CD4-positive, alpha-beta T cell treated with Interleukin-4 for 1 hour (primary cell): Measurements from ENCODE around the gene SLX4IP.

ENCODE experiments used
- DNase-seq, 2 donors: peaks; one replicate each; pipeline ENCODE4 v3.0.0-alpha.2; 2020 to 2022

The SLX4IP gene

DNA sequence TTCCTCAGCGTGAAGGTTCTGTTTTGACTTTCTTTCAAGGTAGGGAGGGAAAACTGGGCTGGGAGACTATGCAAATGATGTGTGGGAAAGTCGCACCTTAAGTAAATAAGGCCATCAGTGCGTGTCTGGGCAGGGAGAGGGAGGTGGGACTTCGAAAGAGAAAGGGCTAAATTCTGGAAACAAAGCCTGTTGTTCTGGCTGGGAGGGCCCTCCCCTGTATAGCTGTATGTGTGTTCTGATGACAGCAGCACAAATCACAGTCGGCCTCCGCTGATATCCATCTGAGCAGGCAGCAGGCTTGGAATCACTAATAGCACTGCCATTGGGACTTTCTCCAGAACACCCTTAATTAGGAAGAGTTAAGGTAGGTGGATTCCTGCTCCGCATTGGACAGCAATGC is 219.5 kb downstream of the SLX4IP start:
- no peak for DNase-seq

DNA sequence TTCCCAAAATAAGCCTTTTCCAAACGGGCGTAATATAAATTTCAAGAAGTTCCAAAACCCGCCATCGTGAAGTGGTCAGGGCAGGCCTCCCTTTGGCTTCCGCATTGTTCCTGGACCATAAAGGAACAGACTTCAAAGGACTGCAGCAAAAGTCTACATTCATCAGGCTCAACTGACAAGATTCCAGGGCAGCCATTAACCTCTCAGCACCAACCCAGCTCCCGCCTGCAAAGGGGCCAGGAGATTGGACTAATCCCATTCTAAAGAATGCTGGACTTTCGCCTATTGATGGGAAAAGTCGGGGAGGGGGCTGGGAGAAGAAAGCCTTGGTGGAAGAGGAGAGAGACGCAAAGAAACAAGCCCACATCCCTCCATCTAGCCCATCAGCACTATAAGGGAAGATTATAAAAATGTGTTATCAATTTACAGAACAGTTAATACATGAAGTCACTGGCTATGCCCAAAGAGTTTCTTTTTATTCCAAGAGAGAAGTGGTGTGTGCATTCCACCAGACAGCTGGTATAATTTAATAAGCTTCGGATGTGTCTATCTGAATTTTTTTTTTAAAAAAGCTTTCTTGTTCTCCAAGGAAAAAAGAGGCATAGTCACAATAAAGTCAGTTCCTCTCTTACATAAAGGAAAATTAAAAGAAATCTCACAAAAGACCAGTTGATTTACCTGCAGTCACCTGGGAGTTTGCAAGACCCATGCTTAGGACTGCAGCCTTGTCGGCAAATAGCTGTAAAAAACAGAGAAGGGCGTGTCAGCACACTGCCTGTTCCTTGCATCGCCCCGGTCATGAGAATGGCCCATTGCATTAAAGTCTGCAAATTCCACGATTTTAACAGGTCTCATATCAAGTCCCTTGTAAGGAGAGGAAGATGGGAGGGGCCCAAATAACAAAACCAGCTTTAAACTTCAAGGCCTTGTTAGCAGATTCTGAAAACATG is 220.9 kb downstream of the SLX4IP start:
- no peak for DNase-seq

DNA sequence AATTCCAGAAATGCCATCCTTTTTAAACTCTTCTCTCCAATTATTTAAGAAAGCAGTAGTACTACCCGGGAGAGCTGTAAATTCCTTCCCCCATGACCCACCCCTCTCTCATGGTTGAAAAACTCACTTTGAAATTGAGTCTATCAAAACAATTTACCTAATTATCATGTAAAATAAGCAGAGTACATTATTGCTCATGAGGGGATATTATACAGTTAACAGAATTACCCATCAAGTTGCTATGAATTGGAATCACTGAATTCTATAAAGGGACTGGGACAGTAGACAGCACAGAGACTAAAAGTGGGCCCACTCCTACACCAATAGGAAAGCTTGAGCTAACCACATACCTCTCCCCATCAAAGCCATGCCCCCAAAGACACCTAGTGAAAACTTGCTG is 222.3 kb downstream of the SLX4IP start:
- no peak for DNase-seq

DNA sequence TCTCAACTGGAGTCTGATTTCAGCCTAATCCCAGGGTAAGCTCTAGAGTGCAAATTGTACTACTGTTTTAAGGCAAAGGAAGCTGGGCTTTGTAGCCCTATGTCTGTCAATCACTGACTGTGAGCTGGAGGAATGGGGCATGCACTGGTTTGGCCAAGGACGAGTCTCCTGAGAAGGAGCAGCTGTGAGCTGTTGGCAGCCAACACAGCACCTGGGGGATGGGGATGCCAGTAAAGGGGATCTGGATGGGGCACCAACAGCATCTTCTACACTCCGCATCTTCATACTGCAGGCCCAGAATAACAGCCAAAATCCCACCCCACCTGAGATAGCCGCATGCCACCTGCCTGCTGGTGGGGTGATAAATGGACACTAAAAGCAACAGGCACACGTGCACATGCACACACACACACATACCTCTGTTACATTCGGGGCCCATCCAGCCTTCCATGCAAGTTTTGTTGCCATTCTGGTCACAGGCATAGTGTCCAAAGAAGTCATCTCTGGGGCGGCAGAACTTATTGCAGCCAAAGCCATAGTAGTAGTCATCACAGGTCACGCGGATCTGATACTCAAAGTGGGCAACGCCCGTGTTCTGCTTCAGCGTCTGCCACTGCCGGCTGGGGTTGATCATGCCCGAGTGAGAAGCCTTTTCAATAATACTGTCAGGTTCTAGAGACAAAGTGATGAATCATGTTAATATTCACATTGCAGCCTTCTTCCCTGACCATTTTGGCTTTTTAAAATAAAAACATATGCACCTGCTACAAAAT is 223.1 kb downstream of the SLX4IP start:
- DNase-seq: no peak

DNA sequence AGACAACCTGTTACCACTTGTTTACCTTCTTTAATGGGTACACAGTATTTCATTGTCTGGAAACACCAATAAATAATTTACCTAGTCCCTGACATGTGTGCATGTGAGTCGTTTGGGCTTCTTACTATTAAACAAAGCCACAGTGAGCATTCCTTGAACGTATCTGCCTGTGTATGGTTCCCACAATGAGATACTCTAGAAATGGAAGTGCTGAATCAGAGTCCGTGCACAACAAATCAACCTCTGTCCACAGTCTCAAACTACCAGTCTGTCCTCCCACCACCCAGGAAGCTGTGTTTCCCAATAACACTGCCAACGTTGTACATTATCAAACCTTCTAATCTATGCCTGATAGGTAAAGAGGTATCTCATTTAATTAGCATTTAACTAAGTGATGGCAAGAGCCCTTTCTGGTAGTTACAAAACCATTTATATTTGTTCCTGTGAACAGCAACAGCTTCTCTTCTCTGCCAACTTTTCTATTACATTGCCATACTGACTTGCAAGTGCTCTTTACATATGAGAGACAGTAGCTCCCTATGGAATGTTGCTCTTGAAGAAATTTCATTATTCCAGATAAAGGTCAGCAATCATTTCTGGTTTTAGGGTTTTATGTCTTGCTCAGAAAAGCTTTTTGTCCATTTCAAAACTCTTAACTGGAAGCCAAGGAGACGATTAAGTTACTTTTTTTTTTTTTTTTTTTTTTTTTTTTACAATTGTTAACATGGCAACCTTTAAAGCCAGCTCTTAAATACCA is 223.9 kb downstream of the SLX4IP start:
- no peak for DNase-seq

DNA sequence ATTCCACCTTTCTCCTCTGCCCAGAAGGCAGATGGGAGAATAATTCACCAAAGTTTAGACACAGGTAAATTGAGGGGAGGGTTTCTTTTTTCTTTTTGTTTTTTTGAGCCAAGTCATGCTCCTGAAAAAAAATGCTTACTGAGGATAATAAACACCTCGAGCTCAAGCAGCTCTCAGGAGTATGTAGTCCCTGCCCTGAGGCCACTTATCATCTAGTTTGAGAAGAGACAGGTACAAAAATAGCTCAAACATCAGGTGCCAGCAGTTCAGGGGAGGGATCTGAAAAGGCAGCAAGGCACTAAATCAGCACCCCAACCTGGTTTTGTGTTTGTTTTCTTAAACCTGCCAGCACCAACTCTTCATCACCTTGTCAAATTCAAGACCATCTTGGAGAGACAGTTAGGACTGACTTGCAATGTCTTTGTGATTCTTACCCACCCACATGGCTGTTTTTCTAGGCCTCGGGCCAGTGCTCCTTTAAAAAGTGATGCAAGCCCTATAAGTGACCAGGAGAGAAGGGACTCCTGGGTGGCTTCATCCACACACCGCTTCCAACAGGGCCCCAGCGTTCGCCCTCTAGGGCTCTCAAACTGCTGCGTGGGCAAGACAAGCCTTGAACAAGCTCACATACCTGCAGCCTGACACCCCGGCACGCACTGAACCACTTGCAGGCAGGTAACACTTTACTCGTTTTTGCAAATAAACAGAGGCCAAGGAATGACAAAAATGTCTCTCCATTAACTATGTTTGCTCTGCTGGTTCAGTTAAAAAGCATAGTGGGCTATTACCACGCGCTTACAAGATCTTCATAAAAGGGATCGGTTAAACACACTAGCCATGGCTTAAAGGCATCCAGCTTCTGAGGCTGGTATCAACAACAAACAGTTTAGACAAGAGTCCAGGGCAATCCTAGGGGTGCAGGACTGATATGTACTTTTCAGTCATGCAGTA is 224.8 kb downstream of the SLX4IP start:
- no peak for DNase-seq

DNA sequence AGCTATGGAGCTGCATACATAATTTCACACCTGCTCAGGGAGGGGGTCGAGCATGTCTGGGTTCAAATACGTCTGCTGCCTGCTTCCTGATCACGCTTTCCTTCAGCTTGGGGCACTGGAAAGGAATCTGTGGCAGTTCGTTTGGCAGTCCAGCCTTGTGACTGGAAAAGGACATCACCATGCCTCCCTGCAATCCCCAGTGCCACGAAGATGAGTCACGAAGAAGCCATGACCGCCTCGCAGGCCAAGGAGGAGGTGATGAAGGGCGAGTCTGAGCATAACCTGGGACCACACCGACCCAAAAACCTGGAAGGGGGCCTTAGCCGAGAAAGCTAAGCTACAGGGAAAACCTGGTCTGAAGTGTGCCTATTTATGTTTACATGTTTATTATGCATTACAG is 225.6 kb downstream of the SLX4IP start:
- DNase-seq: no peak

DNA sequence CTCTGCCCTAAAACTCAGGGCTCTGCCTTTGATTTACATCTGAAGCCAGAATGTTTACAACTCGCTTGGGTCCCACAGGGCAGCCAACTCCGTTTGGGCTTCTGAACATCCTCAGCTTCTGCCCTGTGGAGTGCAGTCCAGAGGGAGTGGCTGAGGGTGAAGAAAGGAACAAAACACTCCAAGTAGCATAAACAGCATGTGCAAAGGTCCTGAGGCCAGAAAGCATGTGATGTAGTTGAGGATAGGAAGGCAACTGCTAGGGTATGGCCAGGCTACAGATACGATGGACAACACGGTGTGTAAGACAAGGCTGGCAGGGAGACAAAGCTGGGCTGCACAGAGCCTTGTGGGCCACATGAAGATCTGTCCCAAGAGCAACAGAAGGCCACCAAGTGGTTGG is 226.2 kb downstream of the SLX4IP start:
- no peak for DNase-seq

DNA sequence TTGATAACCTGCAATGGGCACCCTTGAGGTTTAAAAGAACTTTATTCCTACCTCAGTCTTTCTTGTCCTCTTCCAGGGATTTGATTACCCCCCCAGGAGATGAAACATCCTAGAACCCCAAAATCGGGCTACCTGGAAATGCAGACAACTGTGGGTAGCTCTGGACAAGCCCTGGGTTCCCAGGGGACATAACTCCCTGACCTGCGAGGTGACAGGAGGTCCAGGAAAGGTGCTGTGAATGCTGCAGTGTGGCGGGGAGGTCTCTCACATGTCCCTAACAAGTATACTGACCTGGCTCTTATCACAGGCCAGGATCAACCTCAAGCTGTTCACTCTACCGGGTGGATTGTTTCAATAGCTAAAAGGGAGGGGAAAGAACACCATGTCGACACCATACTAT is 227.0 kb downstream of the SLX4IP start:
- DNase-seq: no peak

DNA sequence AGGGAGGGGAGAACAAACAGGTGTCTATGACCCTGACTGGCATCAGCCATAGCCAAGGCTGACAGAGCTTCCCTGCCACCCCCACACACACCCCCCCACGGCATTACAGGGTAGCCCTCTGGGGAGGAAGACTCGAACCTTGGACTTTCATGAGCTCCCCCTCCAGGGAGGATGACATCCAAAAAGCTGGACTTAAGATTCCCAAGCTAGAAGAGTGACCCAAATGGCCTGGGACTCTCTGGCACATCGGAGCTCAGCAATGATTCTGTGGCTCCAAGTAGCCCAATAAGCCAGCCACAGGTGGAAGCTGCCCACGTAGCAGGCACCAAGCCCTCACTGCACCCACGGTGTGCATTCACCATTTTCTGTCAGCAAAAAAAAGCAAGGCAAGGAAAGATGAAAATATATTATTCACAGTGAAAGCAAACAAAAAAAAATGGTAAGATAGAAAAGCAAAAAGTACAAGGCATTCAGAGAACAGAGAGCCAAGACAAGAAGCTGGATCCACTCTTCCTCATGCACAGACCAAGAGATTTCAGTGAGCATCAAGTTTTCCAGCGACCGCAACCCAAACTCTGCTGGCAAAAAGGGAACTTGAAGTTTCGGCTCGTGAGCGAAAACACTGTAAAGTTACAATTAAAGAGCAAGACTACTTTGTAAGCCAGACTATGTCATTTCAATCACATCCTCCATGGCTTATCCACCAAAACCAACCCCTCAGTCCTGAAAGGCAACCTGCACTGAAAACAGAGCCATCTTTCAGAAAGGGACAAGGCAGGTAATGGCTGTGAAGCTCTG is 227.8 kb downstream of the SLX4IP start:
- DNase-seq: no peak

DNA sequence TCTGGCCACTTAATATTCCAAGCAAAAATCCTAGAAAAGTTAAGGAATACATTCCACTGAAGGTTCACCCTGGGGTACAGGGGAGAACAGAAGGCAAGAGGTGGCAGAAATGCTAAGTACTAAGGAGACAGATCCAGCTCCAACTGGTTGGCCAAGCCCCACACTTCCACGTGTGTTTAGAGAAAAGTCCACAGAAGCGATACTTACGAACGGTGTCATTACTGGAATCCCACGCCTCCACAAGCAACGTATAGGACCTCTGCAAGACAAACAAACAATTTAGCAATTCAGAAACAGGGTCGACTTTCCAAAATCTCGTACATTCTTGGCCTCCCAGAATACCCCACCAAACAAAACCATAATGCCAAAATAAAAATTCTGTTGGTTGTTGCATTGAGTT is 228.7 kb downstream of the SLX4IP start:
- DNase-seq: no peak

DNA sequence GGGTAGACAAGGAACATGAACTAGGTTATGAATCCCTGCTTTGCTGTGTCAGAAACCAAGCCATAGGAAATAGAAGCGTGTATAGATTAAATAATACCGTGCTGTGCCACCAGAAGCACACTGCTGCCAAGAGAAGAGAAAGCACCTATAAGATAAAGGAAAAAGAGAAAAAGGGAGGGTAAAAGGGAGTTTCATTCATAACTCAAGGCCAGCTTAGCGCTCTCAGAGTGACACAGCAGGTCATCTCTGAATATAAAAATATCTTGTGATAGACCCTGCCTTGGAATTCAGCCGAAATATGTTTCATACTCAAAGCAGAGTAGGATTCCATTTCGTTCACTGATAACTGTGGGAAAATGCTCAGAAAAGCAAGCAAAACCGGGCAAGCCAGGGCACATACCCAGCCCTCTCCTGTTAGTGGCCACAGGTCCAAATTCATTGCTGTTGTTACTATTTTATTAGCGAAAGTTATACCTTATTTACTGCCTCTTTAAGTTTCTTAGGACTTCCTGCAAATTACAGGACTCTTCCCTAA is 230.0 kb downstream of the SLX4IP start:
- no peak for DNase-seq

DNA sequence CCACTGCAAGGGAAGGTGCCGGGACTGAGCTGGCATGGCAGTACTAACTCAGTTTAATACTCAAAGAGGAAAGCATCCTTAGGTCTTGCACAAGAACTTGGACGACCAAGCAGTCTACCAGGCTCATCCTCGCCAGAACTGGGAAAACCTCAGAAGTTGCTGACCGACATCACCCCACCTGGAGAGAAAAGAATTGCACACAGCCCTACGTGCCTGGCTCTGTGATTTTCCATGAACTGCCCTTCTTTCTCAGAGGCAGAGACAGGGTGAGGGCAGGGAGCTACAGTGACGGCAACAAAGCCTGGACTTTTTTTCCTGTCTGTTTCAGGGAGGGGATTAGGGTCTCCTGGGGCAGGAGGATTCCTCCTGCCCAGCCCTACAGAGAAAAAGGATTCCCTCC is 230.7 kb downstream of the SLX4IP start:
- DNase-seq: no peak

DNA sequence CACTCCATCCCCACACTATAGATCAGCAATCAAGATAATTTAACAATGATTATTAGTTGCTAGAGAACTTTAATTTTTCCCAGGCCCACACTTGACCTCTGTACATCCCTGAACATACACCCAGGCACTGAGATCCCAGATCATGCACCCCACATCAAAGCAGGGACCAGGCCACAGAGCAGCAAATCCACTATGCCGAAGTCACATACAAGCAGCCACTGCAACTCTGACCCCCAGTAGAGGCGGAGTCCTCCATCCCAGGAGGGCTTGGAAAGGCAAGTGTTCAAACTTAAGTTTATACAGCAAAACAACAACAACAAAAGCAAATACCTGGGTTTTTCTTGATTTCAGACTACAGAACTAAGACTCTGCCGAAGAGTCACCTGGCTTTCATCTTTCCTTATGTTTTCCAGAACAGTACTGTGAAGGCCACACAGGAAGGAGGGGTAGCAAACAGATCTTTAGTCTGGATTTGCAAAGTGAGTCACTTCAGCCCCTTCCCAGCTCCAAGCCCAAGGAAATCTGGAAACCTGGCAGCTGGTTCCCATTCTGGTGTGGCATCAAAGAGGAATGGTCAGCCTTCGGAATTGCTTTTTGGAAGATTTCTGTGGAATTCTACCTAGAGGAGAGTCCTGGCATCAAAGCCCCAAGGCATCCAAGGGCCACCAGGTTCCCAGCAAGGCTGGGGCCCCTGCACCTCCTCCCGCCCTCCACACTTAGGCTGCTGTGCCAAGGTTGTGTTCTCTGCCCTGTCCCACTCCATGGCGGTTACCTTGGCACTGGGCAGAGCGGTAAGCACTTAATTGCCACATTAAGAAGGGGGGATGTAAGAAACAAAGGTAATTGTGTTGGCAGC is 231.3 kb downstream of the SLX4IP start:
- no peak for DNase-seq

DNA sequence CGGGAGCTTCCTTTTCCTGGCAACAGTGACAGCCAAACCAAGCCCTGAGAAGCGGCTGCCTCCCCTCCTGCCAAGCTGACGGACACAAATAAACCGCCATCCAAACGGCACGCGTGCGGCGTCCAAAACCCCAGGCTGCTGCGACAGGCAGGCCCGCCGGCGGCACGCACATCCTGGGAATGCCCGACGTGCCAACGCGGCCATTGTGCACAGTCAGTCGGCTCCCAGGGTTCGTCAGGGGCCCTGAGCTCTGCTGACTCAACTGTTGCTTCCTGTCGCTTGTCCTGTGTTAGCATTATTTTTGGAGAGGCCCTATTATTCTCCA is 231.9 kb downstream of the SLX4IP start:
- DNase-seq: no peak

DNA sequence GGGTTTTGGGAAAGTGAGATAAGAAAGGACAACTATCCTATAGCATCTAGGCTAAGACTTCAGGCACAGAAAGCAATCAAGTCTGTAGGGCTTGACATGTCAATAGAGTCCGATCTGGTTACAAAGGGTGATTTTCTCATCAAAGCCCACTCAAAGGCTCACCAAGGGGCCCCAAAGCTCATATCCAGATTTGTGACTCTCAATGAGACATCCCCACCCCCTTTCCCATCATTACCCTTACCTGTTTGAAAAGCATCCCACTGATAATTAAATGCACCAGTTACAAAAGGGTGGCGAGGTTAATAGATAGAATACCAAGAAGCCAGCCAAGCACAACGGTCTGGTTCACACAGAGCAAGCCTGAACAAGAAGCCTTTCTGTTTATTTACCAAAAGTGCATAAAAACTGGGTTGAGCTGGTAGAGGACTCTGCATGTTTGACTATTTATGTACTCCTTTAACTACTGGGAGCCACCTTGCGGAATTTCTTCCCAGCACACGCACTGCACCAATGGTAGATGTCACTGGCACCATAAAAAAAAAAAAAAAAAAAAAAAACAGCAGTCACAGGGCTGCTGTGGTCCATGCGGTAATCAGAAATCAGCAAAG is 232.6 kb downstream of the SLX4IP start:
- no peak for DNase-seq

DNA sequence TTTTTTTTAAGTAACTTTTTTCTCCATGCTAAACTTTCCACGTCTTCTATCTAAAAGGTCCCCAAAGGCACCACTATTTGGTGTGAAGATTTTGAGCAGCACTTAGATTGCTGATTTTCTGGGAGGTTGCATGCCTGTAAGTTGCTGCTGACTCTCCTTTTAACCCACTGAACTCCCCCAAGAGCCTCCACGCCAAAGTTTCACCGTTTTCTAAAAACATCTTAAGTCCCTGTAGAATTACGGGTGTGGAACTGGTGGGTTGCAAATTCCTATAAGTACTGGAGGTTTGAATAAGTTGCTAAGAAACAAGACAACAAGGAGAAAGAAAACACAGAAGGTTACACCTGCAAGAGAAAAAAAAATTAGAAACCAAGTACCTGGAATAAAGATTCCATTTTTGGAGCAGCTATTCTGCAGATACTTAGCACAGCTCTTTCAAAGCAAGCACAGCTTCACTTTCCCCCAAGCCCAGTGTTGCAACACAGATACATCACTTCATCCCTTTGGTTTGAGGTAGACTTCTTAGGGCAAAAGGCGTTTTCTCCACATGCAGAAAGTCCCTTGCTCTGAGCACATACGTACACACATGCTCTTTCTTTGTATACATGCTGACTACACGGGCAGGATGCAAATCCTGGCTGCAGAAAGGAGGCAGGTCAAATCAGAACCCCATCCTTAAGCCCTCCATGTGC is 233.7 kb downstream of the SLX4IP start:
- DNase-seq: no peak

DNA sequence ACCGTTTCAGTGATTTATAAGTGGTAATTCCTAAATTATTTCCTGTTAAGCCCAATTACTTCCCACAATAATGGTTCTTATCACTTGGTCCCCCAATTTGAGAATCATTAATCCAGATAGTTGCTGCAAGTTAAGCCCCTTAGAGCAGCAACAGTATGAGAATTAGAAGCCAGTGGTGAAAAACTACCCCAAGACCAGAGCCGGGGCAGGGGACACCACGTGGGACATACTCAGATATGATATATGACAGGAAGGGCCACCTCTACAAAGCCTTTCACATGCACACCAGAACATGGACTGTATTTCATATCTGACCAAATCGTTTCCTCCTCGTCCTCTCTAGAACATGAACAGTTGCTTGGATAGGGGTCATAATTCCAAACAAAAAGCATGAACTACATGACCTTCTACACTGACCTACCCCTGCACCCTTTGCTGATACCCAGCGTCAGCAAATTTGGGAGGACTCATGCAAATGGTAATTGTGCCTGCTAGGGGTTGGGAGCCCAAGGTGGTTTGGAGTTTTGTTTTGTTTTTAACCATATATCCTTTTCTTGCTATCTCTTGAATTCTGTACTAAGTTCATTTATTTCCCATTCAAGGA is 234.8 kb downstream of the SLX4IP start:
- DNase-seq: no peak
